ENCODE data around the gene TCEANC2. TPM values are rescaled to one million over a fixed set of nuclear protein-coding genes. Genes with fewer than 3 reads are reported as not detected.

The TCEANC2 gene
- polyA plus RNA-seq, 1 of the 3 experiments (the other 2 are of a cell fraction): 4.7 TPM

DNA sequence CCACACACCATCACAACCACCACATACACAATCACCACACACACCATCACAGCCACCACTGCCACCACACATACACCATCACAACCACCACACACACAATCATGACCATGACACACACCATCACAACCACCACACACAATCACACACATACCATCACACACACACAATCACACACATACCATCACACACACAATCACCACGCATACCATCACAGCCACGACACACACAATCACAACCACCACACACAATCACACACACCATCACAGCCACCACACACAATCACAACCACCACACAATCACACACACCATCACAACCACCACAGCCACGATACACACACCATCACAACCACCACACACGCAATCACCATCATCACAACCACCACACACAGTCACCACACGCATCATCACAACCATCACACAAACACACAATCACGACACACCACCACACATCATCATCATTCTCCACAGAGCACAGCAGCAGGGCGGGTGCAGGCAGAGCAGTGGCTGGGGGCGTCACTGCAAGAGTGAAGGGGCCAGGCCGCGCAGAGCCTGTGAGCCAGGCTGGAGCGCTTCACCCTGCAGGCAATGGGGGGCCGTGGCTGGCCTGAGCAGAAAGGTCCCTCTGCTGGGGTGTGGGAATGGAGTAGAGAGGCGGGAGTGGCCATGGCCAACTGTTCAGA is 66.8 kb downstream of the TCEANC2 start:
- TF ChIP-seq SMC3 (IDR thresholded peaks at IDR 0.05; ENCODE audit: low read depth, low read length) (no peak), NRF1 (IDR thresholded peaks at IDR 0.05; ENCODE audit: low read depth, low read length) (no peak), MXI1 (IDR thresholded peaks at IDR 0.05; ENCODE audit: low read depth, low read length) (no peak), RFX5 (IDR thresholded peaks at IDR 0.05; ENCODE audit: low read length) (no peak), MAX (IDR thresholded peaks at IDR 0.05; ENCODE audit: low read depth) (no peak), TEAD4 (IDR thresholded peaks at IDR 0.05; ENCODE audit: borderline replicate concordance, insufficient read depth) (no peak), NFIC (IDR thresholded peaks at IDR 0.05; ENCODE audit: borderline replicate concordance) (no peak), MEF2A (IDR thresholded peaks at IDR 0.05; ENCODE audit: borderline replicate concordance, low read depth) (no peak), RXRA (IDR thresholded peaks at IDR 0.05; ENCODE audit: borderline replicate concordance, low read depth) (no peak)
- TF ChIP-seq, protein P1, sequence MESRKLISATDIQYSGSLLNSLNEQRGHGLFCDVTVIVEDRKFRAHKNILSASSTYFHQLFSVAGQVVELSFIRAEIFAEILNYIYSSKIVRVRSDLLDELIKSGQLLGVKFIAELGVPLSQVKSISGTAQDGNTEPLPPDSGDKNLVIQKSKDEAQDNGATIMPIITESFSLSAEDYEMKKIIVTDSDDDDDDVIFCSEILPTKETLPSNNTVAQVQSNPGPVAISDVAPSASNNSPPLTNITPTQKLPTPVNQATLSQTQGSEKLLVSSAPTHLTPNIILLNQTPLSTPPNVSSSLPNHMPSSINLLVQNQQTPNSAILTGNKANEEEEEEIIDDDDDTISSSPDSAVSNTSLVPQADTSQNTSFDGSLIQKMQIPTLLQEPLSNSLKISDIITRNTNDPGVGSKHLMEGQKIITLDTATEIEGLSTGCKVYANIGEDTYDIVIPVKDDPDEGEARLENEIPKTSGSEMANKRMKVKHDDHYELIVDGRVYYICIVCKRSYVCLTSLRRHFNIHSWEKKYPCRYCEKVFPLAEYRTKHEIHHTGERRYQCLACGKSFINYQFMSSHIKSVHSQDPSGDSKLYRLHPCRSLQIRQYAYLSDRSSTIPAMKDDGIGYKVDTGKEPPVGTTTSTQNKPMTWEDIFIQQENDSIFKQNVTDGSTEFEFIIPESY (IDR thresholded peaks at IDR 0.05; ENCODE audit: borderline replicate concordance, low read depth): no peak
- TF ChIP-seq, protein P2, sequence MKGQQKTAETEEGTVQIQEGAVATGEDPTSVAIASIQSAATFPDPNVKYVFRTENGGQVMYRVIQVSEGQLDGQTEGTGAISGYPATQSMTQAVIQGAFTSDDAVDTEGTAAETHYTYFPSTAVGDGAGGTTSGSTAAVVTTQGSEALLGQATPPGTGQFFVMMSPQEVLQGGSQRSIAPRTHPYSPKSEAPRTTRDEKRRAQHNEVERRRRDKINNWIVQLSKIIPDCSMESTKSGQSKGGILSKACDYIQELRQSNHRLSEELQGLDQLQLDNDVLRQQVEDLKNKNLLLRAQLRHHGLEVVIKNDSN (IDR thresholded peaks at IDR 0.05; ENCODE audit: borderline replicate concordance, low read depth): no peak
- 97% methylated on average over 13 of the region's 13 CpGs for WGBS (ENCODE audit: low lambda C conversion rate)
- Histone ChIP-seq H3K4me3 (ENCODE audit: low read depth in 2 of 2, low read length in 1 of 2) (no peak overlapping the region), H3K27ac (ENCODE audit: low read depth in 2 of 2, low read length in 1 of 2) (no peak overlapping the region), H3K9ac (no peak overlapping the region), H3K36me3 (replicated peaks in 1 of 2; ENCODE audit: control insufficient read depth in 1 of 2, insufficient read depth in 2 of 2, low read length in 1 of 2) (no peaks in the 10 kb centered on the region), H3K27me3 (ENCODE audit: insufficient read depth) (no peaks in the 10 kb centered on the region), H3K79me2 (ENCODE audit: insufficient read depth) (no peaks in the 10 kb centered on the region), H3F3A (replicated peaks; ENCODE audit: insufficient read depth) (peaks cover 8% of the 10 kb centered on the region), H3K4me1 (ENCODE audit: control insufficient read depth in 1 of 2, insufficient read depth in 2 of 2, low read depth in 1 of 2, low read length in 1 of 2) (peaks cover 4 to 5% of the 10 kb centered on the region in 2 experiments; a peak in 2 of 4 replicates), H3K9me2 (no peaks in the 10 kb centered on the region), H4K20me1 (ENCODE audit: insufficient read depth) (no peaks in the 10 kb centered on the region), H3K9me3 (no peaks in the 10 kb centered on the region), H3K4me2 (no peak overlapping the region), H2AFZ (ENCODE audit: low read depth) (no peak overlapping the region)
- ChIA-PET CTCF (interaction anchor here (1.9 to 6.4 kb wide), 3 partner anchors 10 to 369 kb away, joined by 12 to 75 read pairs (median 49); no protein-coding TSS in a partner anchor), POLR2A (interaction anchor here (1.0 kb wide), 1 partner anchor 287 kb away, joined by 3 read pairs; no protein-coding TSS in a partner anchor)
- no peak for DNase-seq

Measured in SK-N-SH (cell line).